Colonic mucosa (tissue), 4 donors: ENCODE results near the gene KCTD17. TPM values are rescaled to one million over a fixed set of nuclear protein-coding genes. Genes with fewer than 3 reads are reported as not detected.

ENCODE experiments used
- DNase-seq: peaks from one replicate; pipeline ENCODE4 v3.0.0-alpha.2; 2020
- H3K27ac ChIP-seq: fragments of 200-600 bp; one replicate; pipeline ENCODE4 v1.8.0; 2021
- H3K27me3 ChIP-seq: fragments of 200-600 bp; one replicate; pipeline ENCODE4 v1.8.0; 2021
- H3K36me3 ChIP-seq: fragments of 200-600 bp; one replicate; pipeline ENCODE4 v1.8.0; 2021
- H3K4me1 ChIP-seq: fragments of 200-600 bp; one replicate; pipeline ENCODE4 v1.8.0; 2021; ENCODE audit warnings: mild to moderate bottlenecking
- H3K4me3 ChIP-seq: fragments of 200-600 bp; one replicate; pipeline ENCODE4 v1.8.0; 2021
- H3K9ac ChIP-seq, 2 donors: one replicate each; pipeline ENCODE4 v1.7.0; 2013; ENCODE audit warnings: control low read depth in 2 of 2, low read depth in 2 of 2, low read length in 2 of 2
- H3K9me3 ChIP-seq: fragments of 200-600 bp; one replicate; pipeline ENCODE4 v1.8.0; 2021
- CTCF ChIP-seq: fragments of 200-600 bp; IDR thresholded peaks from one replicate; pipeline ENCODE4 v1.8.0; 2022; ENCODE audit warnings: antibody characterized with exemption, mild to moderate bottlenecking
- intact Hi-C: fragments of 100-400 bp; cut with DNase I; formaldehyde crosslinking; loops from one replicate; pipeline ENCODE4 v1.14.1; 2022
- total RNA-seq, 2 donors: library from RNA; stranded (reverse); fragmentation: NEBNext Ultra II Directional in 1 of 2; extraction: Animal tissue kit (Norgen Biotek cat#: 25700) in 1 of 2; gene quantifications; one replicate each; pipeline ENCODE4 v1.2.1, GENCODE V29; 2021
- donor health status: healthy.
- donor health status: DM: no; HTN: no; CAD: no.
- donor health status: DM: no; HTN: no; CAD: no.

Gene KCTD17
- total RNA-seq, 2 donors from 2014 or later = 25.4 to 39.9 TPM

GRCh38 chr22:37098976-37099591 is 47.5 kb downstream of the KCTD17 start:
- no peaks in the 10 kb centered on the region for H3K36me3 ChIP-seq
- no peak overlapping the region for H3K27ac ChIP-seq
- intact Hi-C loops = no loop called here
- H3K9ac ChIP-seq = no peak overlapping the region
- DNase-seq = no peak
- H3K4me1 ChIP-seq = no peaks in the 10 kb centered on the region
- H3K4me3 ChIP-seq = no peak overlapping the region
- TF ChIP-seq CTCF = no peak
- H3K9me3 ChIP-seq = no peaks in the 10 kb centered on the region
- no peaks in the 10 kb centered on the region for H3K27me3 ChIP-seq

GRCh38 chr22:37100589-37101127 is 49.1 kb downstream of the KCTD17 start:
- H3K4me3 ChIP-seq = no peak overlapping the region
- intact Hi-C loops = no loop called here
- no peaks in the 10 kb centered on the region for H3K9me3 ChIP-seq
- TF ChIP-seq CTCF = no peak
- H3K27me3 ChIP-seq = no peaks in the 10 kb centered on the region
- H3K36me3 ChIP-seq = no peaks in the 10 kb centered on the region
- H3K9ac ChIP-seq = no peak overlapping the region
- peak overlapping the region; percentile 51 for H3K27ac ChIP-seq
- no peaks in the 10 kb centered on the region for H3K4me1 ChIP-seq
- DNase-seq = peak; percentile 52

- intact Hi-C loops = no loop called here
These were observed 49.9 kb downstream of the KCTD17 start for GRCh38 chr22:37101311-37102066.

GRCh38 chr22:37103151-37103550 is 51.6 kb downstream of the KCTD17 start:
- no peak overlapping the region for H3K27ac ChIP-seq
- H3K27me3 ChIP-seq = no peaks in the 10 kb centered on the region
- no peak for TF ChIP-seq CTCF
- intact Hi-C loops = no loop called here
- no peaks in the 10 kb centered on the region for H3K4me1 ChIP-seq
- H3K4me3 ChIP-seq = no peak overlapping the region
- H3K9me3 ChIP-seq = no peaks in the 10 kb centered on the region
- no peak for DNase-seq
- H3K36me3 ChIP-seq = no peaks in the 10 kb centered on the region
- H3K9ac ChIP-seq = no peak overlapping the region

More at GRCh38 chr22:37101311-37102066, 49.9 kb downstream of the KCTD17 start:
- Histone ChIP-seq H3K9ac (peak overlapping the region in 1 of 2 donors; percentile 12), H3K36me3 (no peaks in the 10 kb centered on the region), H3K9me3 (no peaks in the 10 kb centered on the region), H3K27me3 (no peaks in the 10 kb centered on the region), H3K4me3 (no peak overlapping the region), H3K4me1 (no peaks in the 10 kb centered on the region), H3K27ac (peak overlapping the region; percentile 51)
- TF ChIP-seq CTCF = no peak
- DNase-seq = peak; percentile 46

- Histone ChIP-seq H3K9me3 (no peaks in the 10 kb centered on the region), H3K27me3 (no peaks in the 10 kb centered on the region), H3K4me3 (no peak overlapping the region), H3K9ac (no peak overlapping the region), H3K27ac (no peak overlapping the region), H3K36me3 (no peaks in the 10 kb centered on the region), H3K4me1 (no peaks in the 10 kb centered on the region)
- intact Hi-C loops = no loop called here
- no peak for TF ChIP-seq CTCF
- no peak for DNase-seq
These were observed 52.3 kb downstream of the KCTD17 start for GRCh38 chr22:37103656-37104452.
